CD14-positive monocyte (primary cell): Measurements from ENCODE around the gene KCNQ1. TPM values are rescaled to one million over a fixed set of nuclear protein-coding genes. Genes with fewer than 3 reads are reported as not detected.
A peak's percentile ranks its signal among the peaks of the same experiment; 100 is the strongest.

Experiments
- DNase-seq, 3 donors: peaks; one replicate each; pipeline ENCODE4 v3.0.0-alpha.2; 2011 to 2022
- H2AFZ ChIP-seq: 2 replicates; pipeline ENCODE4 v1.6.0; 2012; ENCODE audit warnings: mild to moderate bottlenecking, low read depth, low read length, inconsistent platforms; ENCODE audit not compliant: insufficient read depth, poor library complexity, severe bottlenecking
- H3K27ac ChIP-seq, 2 donors: 1 replicate in 1 of 2; 2 replicates in 1 of 2; pipeline ENCODE4 v1.5.1; 2012 to 2013; ENCODE audit warnings: low read length in 2 of 2, control low read depth in 1 of 2, inconsistent platforms in 1 of 2, low read depth in 1 of 2, mild to moderate bottlenecking in 1 of 2
- H3K27me3 ChIP-seq, 2 donors: one replicate each; pipeline versions ENCODE4 v1.6.0 to v1.6.1; 2011 to 2013; ENCODE audit warnings: low read length in 2 of 2; ENCODE audit not compliant: control insufficient read depth in 2 of 2, insufficient read depth in 2 of 2
- H3K36me3 ChIP-seq, 2 donors: replicated peaks in 1 of 2; 1 replicate in 1 of 2; 2 replicates in 1 of 2; pipeline versions ENCODE4 v1.5.1 to v1.6.1; 2012 to 2013; ENCODE audit warnings: low read length in 2 of 2, control low read depth in 1 of 2, inconsistent platforms in 1 of 2, mild to moderate bottlenecking in 1 of 2; ENCODE audit not compliant: insufficient read depth in 2 of 2, control insufficient read depth in 1 of 2
- H3K4me1 ChIP-seq, 2 donors: 1 replicate in 1 of 2; 2 replicates in 1 of 2; pipeline versions ENCODE4 v1.5.1 to v1.6.1; 2012 to 2013; ENCODE audit warnings: low read length in 2 of 2, control low read depth in 1 of 2, inconsistent platforms in 1 of 2, mild to moderate bottlenecking in 1 of 2, moderate library complexity in 1 of 2; ENCODE audit not compliant: insufficient read depth in 2 of 2, control insufficient read depth in 1 of 2
- H3K4me2 ChIP-seq: replicated peaks from 2 replicates; pipeline ENCODE3; 2012; ENCODE audit warnings: low read length, moderate library complexity, mild to moderate bottlenecking; ENCODE audit not compliant: poor library complexity, severe bottlenecking; ENCODE audit errors: extremely low read depth
- H3K4me3 ChIP-seq, 3 experiments: fragments of 200-600 bp in 1 of 3; sonication (generic) in 1 of 3; replicated peaks in 1 of 3; 1 replicate in 2 of 3; 2 replicates in 1 of 3; pipeline ENCODE4 v1.5.1; 2011 to 2013; ENCODE audit warnings: low read length in 3 of 3, mild to moderate bottlenecking in 3 of 3, control low read depth in 2 of 3, low read depth in 2 of 3, inconsistent platforms in 1 of 3, moderate library complexity in 1 of 3
- H3K79me2 ChIP-seq: 2 replicates; pipeline ENCODE4 v1.6.0; 2012; ENCODE audit warnings: mild to moderate bottlenecking, control low read depth, inconsistent platforms, low read length, moderate library complexity; ENCODE audit not compliant: insufficient read depth
- H3K9ac ChIP-seq: 2 replicates; pipeline ENCODE4 v1.6.0; 2017; ENCODE audit warnings: low read length, mild to moderate bottlenecking; ENCODE audit not compliant: insufficient read depth, poor library complexity, severe bottlenecking
- H3K9me3 ChIP-seq, 2 donors: replicated peaks in 1 of 2; 1 replicate in 1 of 2; 2 replicates in 1 of 2; pipeline versions ENCODE4 v1.5.1 to v1.6.1; 2012 to 2013; ENCODE audit warnings: low read length in 2 of 2, control low read depth in 1 of 2; ENCODE audit not compliant: control insufficient read depth in 1 of 2, insufficient read depth in 1 of 2
- H4K20me1 ChIP-seq: 2 replicates; pipeline ENCODE4 v1.6.0; 2012; ENCODE audit warnings: mild to moderate bottlenecking, low read length, control low read depth, moderate library complexity; ENCODE audit not compliant: insufficient read depth
- H3K27ac Mint-ChIP-seq, 7 donors: one replicate each; pipeline ENCODE4 v1.8.0; 2020; ENCODE audit warnings: mild to moderate bottlenecking in 7 of 7, mixed read lengths in 7 of 7, moderate library complexity in 6 of 7, inconsistent platforms in 2 of 7
- H3K27me3 Mint-ChIP-seq, 3 donors: one replicate each; pipeline ENCODE4 v1.8.0; 2021 to 2022; ENCODE audit warnings: low read depth in 3 of 3, mild to moderate bottlenecking in 3 of 3, mixed read lengths in 3 of 3, moderate library complexity in 3 of 3, inconsistent platforms in 1 of 3
- H3K36me3 Mint-ChIP-seq, 2 donors: one replicate each; pipeline ENCODE4 v1.8.0; 2020; ENCODE audit warnings: mixed read lengths in 2 of 2, inconsistent platforms in 1 of 2, mild to moderate bottlenecking in 1 of 2
- H3K4me1 Mint-ChIP-seq: one replicate; pipeline ENCODE4 v1.8.0; 2020; ENCODE audit warnings: mild to moderate bottlenecking, mixed read lengths
- H3K4me3 Mint-ChIP-seq, 2 donors: one replicate each; pipeline ENCODE4 v1.8.0; 2020; ENCODE audit warnings: mild to moderate bottlenecking in 2 of 2, mixed read lengths in 2 of 2, moderate library complexity in 1 of 2
- H3K9me3 Mint-ChIP-seq, 7 donors: one replicate each; pipeline ENCODE4 v1.8.0; 2020 to 2022; ENCODE audit warnings: mixed read lengths in 7 of 7, mild to moderate bottlenecking in 6 of 7, moderate library complexity in 6 of 7, inconsistent platforms in 2 of 7
- CTCF ChIP-seq: fragments of 200-600 bp; IDR thresholded peaks from one replicate; pipeline ENCODE4 v1.8.0; 2022; ENCODE audit warnings: antibody characterized with exemption, mild to moderate bottlenecking
- WGBS: methylation state at CpG from one replicate; pipeline ENCODE4 v1.1.5; 2013; ENCODE audit warnings: missing lambda C conversion rate; ENCODE audit not compliant: insufficient coverage; 5-methylcytosine and 5-hydroxymethylcytosine counted together
- intact Hi-C, 2 donors: fragments of 100-400 bp; cut with micrococcal nuclease; formaldehyde crosslinking; loops; one replicate each; pipeline versions ENCODE4 v1.15.0 to v1.15.1; 2023
- polyA plus RNA-seq, 3 donors: library from polyadenylated mRNA; depleted of rRNA in 1 of 3; unstranded in 2 of 3; stranded (reverse) in 1 of 3; fragments of 300-500 nt in 2 of 3; fragments of >200 nt in 1 of 3; fragmentation: Illumina TruSeq in 2 of 3; gene quantifications; 1 replicate in 2 of 3; 2 replicates in 1 of 3; pipeline ENCODE4 v1.2.3, GENCODE V29; 2012 to 2021

The KCNQ1 gene
- polyA plus RNA-seq, 3 donors: 14.9 to 31.8 (median 21.6) TPM

- Histone ChIP-seq H3K4me1 (peaks cover 23 to 36% of the 10 kb centered on the region in 2 donors), H3K4me2 (no peak overlapping the region), H3K27me3 (no peaks in the 10 kb centered on the region), H4K20me1 (peaks cover 91% of the 10 kb centered on the region), H3K9ac (no peak overlapping the region), H3K27ac (no peak overlapping the region), H3K36me3 (peaks cover 0 to 7% of the 10 kb centered on the region in 2 donors), H3K79me2 (no peaks in the 10 kb centered on the region), H3K9me3 (no peaks in the 10 kb centered on the region), H3K4me3 (no peak overlapping the region), H2AFZ (no peak overlapping the region)
- peaks cover 27% of the 10 kb centered on the region for H3K4me1 Mint-ChIP-seq
- no peak overlapping the region for H3K4me3 Mint-ChIP-seq
- H3K27me3 Mint-ChIP-seq: peaks cover 0 to 2% (median 1%) of the 10 kb centered on the region in 3 donors
- peaks cover 18 to 21% of the 10 kb centered on the region in 2 donors for H3K36me3 Mint-ChIP-seq
- H3K9me3 Mint-ChIP-seq: peaks cover 0 to 4% (median 0%) of the 10 kb centered on the region in 7 donors
- TF ChIP-seq CTCF: no peak
- intact Hi-C loops: no loop called here
- peak overlapping the region in 2 of 7 donors; percentile 22 to 32 for H3K27ac Mint-ChIP-seq
- DNase-seq: peak in 1 of 3 donors; percentile 22
- 98% methylated on average over 7 of the region's 14 CpGs for whole genome bisulfite sequencing
Observed at GRCh38 chr11:2564008-2564530, 119.3 kb downstream of the KCNQ1 start.

GRCh38 chr11:2564588-2565425 is 120.0 kb downstream of the KCNQ1 start:
- DNase-seq: peak; percentile 7 to 66 (median 24)
- Mint-ChIP-seq H3K27ac (peak overlapping the region in 4 of 7 donors; percentile 19 to 43 (median 24)), H3K36me3 (peaks cover 19 to 22% of the 10 kb centered on the region in 2 donors), H3K4me1 (peaks cover 20% of the 10 kb centered on the region), H3K4me3 (no peak overlapping the region), H3K9me3 (peaks cover 0 to 4% (median 0%) of the 10 kb centered on the region in 7 donors), H3K27me3 (peaks cover 0 to 2% (median 1%) of the 10 kb centered on the region in 3 donors)
- no peak for TF ChIP-seq CTCF
- Histone ChIP-seq H3K36me3 (peaks cover 0 to 7% of the 10 kb centered on the region in 2 donors), H3K9me3 (peaks cover 0 to 4% of the 10 kb centered on the region in 2 donors), H3K27me3 (no peaks in the 10 kb centered on the region), H3K79me2 (no peaks in the 10 kb centered on the region), H3K4me2 (no peak overlapping the region), H3K27ac (no peak overlapping the region), H3K4me1 (peaks cover 16 to 29% of the 10 kb centered on the region in 2 donors), H3K9ac (no peak overlapping the region), H2AFZ (no peak overlapping the region), H4K20me1 (peaks cover 91% of the 10 kb centered on the region), H3K4me3 (no peak overlapping the region)
- intact Hi-C loops: no loop called here
- WGBS: 75% methylated on average over 8 of the region's 16 CpGs
